ENCODE data around the gene LASP1. TPM values are rescaled to one million over a fixed set of nuclear protein-coding genes. Genes with fewer than 3 reads are reported as not detected.
"Not testable (repeated sequence)": the region's sequence is repeated elsewhere in the genome, so short reads cannot be mapped to it uniquely, and the experiment has no call there.

Gene LASP1
- total RNA-seq, 1 donor from 2014 or later = 127 TPM

DNA sequence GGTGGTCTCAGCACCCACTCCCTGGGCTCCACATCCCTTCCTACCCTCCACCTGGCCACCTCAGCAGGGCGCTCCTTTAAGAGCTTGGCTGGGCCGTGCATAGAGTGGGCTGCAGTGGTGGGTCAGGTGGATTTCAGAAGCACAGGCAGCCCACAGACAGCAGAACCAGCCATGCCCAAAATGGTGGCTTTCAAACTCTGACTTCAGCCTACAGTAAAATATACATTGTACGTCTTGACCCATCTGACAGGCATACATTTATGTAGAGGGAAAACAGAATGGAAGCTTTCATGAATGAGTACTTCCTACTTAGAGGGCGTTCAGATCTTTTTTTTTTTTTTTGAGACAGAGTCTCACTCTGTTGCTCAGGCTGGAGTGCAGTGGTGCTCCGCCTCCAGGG, 29.6 kb downstream of the LASP1 start:
- DNase-seq (ENCODE audit: low spot score) = no peak
- no peak for ATAC-seq
- intact Hi-C loops (cut with DNase I) = no loop called here

DNA sequence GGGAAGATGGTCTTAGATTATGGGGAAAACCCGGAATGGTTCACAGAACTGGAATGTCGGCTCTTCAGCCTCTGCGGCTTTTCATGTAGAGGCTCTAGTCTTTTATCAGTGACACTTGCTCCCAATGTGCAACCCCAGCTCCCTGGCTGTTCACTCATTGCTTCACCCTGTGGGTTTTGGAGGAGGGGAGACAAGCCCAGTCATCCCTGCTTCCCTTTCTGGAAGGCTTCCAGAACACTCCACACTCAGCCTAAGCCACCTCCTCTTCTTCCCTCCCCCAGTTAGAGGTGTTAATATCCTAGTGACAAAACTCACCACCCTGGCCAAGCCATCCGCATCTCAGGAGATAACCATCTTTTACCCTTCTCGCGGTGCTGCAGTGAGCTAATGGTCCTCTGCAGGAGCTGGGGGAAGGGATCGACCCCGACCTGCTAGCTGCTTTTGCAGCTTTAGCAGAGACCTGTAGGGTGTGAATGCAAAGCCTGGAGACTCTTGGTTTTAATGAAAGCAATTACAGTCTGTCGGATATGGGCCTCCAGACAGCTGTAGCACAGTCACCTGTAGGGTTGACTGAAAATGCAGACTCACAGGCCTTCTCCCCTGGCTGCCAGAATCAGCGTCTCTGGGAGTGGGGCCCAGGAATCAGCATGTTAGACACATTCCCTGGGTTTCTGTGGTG, 31.3 kb downstream of the LASP1 start:
- ATAC-seq (peak; percentile 68), DNase-seq (ENCODE audit: low spot score) (no peak)
- intact Hi-C loops (cut with DNase I) = no loop called here

DNA sequence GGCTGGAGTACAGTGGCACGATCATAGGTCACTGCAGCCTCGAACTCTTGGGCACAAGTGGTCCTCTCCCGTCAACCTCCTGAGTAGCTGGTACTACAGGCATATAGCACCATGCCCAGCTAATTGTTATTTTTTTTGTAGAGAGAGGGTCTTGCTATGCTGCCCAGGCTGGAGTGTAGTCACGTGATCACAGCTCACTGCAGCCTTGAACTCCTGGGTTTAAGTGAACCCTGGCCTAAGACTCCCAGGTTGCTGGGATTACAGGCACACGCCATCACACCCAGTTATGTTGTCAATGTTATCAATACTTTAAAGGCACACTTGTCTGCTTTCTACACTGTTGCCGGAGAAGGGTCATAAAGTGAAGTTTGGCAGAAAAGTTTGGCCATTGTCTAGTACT, 33.5 kb downstream of the LASP1 start:
- intact Hi-C loops (cut with DNase I) = no loop called here
- DNase-seq (ENCODE audit: low spot score) = no peak
- ATAC-seq = no peak

DNA sequence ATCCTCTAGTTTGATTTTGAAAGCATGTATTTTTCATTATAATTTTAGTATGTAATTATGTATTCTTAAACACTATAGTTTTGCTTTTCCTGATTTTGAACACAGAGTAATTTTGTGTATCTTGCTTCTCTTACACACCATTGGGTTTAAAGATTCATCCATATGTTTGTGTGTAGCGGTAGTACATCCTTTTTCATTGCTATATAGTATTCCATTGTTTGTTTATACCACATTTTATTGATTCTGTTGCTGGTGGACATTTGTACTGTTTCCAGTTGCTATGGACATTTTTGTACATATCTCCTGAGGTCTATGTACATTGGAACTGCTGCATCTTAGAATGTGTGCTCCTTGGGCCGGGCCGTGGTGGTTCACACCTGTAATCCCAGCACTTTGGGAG, 35.0 kb downstream of the LASP1 start:
- intact Hi-C loops (cut with DNase I) = no loop called here
- DNase-seq (ENCODE audit: low spot score) = no peak
- no peak for ATAC-seq

- intact Hi-C loops (cut with DNase I) = no loop called here
- no peak for DNase-seq (ENCODE audit: low spot score)
- no peak for ATAC-seq
These were observed 35.5 kb downstream of the LASP1 start for GRCh38 chr17:38905375-38905774.

DNA sequence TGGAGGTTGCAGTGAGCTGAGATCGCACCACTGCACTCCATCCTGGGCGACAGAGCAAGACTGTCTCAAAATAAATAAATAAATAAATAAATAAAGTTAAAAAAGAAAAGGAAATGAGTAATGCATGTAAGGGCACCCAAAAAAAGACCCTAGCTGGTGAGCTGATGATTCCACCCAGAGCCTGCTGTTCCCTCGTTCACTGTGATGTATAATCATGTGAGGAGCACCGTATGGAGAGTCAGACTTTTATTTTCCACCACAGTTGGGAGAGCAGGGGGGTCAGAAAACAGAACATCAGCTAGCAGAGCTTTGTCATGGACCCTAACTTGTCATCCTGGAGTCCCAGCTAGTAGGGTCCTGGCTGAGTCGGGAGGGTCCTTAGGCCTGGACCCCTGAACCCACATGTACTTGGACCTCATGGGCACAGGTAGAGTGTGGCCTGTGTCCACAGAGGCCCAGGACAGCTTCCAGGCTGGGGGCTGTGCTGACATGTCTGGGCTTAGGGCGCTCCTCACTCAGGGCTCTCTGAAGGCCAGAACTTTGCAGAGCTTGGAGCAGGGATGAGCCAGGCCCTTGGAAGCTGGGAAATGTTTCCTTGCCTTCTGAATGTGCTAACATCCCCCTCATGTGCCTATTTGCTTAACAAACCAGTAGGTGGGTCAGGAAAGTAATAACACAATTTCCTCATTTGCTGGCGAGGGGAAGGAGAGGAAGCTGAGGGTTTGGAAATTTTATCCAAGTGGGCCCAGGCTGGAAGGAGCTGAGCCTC, 36.8 kb downstream of the LASP1 start:
- intact Hi-C loops (cut with DNase I) = no loop called here
- ATAC-seq (peak; percentile 9), DNase-seq (ENCODE audit: low spot score) (no peak)

GRCh38 chr17:38907930-38908675, 38.2 kb downstream of the LASP1 start:
- intact Hi-C loops (cut with DNase I) = no loop called here
- ATAC-seq = no peak

DNA sequence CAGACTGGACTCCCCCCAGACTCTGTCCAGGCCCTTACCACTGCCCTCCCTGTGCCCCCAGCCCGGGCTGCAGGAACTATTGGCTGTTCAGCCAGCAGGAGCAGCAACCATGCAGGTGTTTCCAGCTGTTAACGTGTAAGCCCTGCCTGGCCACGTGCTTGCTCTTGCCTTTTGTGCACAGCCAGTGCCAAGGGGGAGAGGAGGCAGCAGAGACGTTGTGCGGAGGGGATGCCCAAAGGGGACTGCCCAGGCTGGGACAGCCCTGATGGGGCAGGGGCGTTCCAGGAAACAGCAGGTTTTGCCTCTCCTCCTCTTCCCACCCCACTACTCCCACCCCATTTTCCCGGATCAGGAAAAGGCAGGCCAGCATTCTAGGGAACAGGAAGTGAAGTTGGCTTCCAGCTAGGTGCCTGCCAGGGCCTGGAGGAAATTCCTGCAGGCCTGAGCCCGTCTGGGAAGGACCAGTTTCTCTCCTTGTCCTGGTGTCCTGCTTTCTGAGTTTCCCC, 38.9 kb downstream of the LASP1 start:
- intact Hi-C loops (cut with DNase I) = no loop called here
- no peak for ATAC-seq
- peak; percentile 51 for DNase-seq (ENCODE audit: low spot score)

More at GRCh38 chr17:38907930-38908675, 38.2 kb downstream of the LASP1 start:
- no peak for DNase-seq (ENCODE audit: low spot score)

GRCh38 chr17:38910325-38910724, 40.5 kb downstream of the LASP1 start:
- peak; percentile 43 for DNase-seq (ENCODE audit: low spot score)
- ATAC-seq = no peak
- intact Hi-C loops (cut with DNase I) = no loop called here

DNA sequence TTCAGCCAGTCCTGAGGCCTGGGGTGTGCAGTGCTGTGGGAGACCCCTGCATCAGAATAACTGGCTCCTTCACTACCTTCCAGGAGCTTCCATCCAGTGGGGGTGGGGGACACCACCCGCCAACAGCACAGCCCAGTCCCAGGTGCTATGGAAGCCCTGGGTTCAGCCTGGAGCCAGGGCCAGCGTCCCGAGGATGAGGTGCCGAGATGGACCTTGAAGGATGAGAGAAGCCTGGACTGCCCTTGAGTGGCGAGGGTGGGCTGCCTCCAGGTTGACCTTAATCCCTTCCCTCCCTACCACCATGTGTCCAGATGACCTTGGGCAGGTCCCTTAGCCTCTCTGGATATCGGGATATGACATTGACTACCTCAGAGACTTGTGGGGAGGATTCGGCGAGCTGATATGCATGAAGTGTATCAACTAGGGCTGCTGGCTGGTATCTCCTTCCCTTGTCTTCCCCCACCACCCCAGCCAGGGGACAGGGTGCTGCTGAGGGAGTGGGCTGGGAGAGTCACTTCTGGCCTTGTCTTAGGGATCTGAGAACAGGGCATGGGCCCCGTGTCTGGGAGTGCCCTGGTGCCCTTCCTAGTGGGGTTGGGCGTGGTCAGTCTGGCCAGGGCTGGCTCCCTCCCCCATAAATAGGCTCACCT, 41.3 kb downstream of the LASP1 start:
- intact Hi-C loops (cut with DNase I) = no loop called here
- ATAC-seq = no peak
- peak; percentile 54 for DNase-seq (ENCODE audit: low spot score)

DNA sequence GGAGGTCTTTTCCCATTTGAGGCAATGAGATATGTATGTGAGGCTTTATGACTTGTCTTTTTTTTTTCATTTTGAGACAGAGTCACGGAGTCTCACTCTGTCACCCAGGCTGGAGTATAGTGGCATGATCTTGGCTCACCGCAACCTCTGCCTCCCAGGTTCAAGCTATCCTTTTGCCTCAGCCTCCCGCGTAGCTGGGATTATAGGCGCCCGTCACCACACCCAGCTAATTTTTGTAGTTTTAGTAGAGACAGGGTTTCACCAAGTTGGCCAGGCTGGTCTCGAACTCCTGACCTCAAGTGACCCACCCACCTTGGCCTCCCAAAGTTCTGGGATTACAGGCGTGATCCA, 41.8 kb downstream of the LASP1 start:
- ATAC-seq; intact Hi-C loops (cut with DNase I): not testable (repeated sequence)
- peak; percentile 46 for DNase-seq (ENCODE audit: low spot score)

DNA sequence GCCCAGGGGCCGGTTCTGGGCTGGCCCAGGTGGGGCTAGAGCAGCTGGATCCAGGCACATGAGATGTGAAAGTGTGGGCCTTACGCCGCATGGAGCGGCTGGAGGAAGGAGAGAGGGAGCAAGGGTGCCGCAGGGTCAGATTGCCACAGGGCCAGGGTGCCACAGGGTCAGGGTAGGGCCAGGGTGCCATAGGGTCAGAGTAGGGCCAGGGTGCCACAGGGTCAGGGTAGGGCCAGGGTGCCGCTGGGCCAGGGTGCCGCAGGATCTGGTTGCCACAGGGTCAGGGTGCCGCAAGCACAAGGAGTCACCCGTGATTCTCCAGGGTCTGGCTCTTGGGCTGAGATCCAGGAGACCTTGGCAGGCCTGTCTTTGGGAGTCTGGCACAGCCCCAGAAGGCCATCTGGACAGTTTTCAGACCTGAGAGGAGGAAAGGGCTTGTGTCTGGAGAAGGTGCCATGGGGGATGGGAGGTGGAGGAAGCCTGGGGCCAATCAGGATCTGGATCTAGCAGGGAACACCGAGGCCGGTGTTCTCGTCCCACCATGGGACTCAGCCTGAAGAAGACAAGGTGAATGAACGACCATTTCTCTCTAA, 42.5 kb downstream of the LASP1 start:
- intact Hi-C loops (cut with DNase I) = no loop called here
- peak; percentile 63 for ATAC-seq
- DNase-seq (ENCODE audit: low spot score) = peak; percentile 58

DNA sequence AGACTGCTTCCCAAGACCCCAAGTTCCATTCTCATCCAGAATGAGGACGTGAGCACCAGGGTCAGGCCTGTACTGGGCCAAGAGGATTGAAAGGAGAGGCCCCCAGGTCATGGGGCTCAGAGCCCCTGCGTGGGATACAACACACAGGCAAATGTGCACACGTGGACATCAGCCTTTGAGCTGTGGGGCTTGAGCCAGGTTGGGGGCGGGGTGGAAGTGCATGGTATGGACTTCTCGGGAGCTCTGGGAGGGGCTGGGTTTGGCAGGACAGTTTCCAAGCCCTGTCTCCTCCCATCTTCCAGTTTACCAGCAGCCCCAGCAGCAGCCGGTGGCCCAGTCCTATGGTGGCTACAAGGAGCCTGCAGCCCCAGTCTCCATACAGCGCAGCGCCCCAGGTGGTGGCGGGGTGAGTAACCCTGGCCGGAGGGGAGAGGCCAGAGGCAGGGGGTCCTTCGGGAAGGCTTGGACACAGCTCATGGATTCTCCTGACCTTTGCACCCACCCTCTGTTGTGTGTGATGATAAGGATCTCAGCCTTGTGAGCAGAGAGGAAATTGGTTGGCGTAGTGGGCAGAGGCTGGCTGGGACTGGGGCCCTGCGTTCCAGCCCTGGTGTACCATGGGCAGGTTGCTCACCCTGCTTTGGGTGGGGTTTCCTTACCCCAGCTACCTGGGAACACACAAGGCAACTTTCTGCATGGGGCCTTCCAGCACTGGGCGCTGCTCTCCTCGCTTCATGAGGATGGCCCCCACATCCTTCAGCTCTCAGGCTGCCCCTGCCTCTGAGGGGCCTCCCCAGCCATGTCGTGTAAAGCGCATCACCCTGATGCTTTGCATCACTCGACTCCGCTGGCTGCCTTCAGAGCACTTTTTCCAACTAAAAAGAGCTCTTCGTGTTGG, 45.1 kb downstream of the LASP1 start:
- no peak for ATAC-seq
- peak; percentile 51 for DNase-seq (ENCODE audit: low spot score)
- intact Hi-C loops (cut with DNase I) = no loop called here

DNA sequence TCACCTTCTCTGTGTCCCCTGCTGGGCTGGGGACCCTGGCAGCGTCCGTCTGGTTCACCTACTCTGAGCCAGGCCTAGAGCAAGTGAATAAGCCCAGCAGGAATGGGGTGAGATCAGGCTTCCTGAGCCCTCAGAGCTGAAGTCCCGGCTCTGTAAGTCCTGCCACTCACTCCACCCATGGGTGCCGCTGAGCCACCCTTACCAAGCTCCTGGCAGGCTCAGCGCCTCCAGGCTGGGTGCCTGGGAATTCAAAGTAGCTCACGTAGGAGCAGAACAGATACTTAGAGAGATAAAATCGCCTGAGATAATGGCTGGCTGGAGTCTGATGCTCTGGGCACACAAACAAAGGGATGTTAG, 45.8 kb downstream of the LASP1 start:
- intact Hi-C loops (cut with DNase I) = no loop called here
- DNase-seq (ENCODE audit: low spot score) = peak; percentile 31
- no peak for ATAC-seq

GRCh38 chr17:38916771-38917170, 46.9 kb downstream of the LASP1 start:
- DNase-seq (ENCODE audit: low spot score) (peak; percentile 22), ATAC-seq (no peak)
- intact Hi-C loops (cut with DNase I) = no loop called here

DNA sequence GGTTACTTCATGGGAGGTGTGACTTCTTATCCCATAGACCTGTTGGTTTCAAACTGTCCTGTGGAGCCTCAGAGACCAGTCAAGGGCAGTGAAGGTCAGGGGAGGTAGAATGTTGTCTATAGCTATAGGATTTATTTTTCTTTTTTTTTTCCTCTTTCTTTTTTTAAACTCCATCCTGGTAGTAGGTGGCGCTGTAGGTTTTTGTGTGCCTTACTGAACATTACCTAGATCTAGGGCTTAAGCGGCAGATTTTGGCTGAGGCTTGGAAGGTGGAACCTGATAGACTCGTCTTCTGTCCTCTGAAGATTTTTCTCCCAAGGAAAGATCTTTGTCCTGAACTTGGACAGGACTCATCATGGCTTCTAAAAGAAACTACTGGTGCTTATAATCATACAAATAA, 47.4 kb downstream of the LASP1 start:
- ATAC-seq (no peak), DNase-seq (ENCODE audit: low spot score) (peak; percentile 8)
- intact Hi-C loops (cut with DNase I) = no loop called here

- intact Hi-C loops (cut with DNase I) = no loop called here
- ATAC-seq = no peak
- peak; percentile 57 for DNase-seq (ENCODE audit: low spot score)
These were observed 48.5 kb downstream of the LASP1 start for GRCh38 chr17:38918129-38918913.
